IMR-90 (cell line): ENCODE results near the gene USP5.

Source experiments
- BHLHE40 ChIP-seq: fragments of 150-350 bp; IDR thresholded peaks from 2 replicates; pipeline ENCODE4 v1.6.1; 2016; ENCODE audit warnings: mild to moderate bottlenecking, low read depth, low read length
- CTCF ChIP-seq: conservative IDR thresholded peaks from 2 replicates; pipeline ENCODE4 v1.5.1; 2012; ENCODE audit warnings: mild to moderate bottlenecking, low read depth, low read length, improper control_type of control experiment
- POLR2A ChIP-seq: IDR thresholded peaks from 2 replicates; pipeline ENCODE4 v1.6.1; 2012; ENCODE audit warnings: mild to moderate bottlenecking, low read depth, low read length

GRCh38 chr12:6830999-6831398 is 21.0 kb upstream of the USP5 start:
- TF ChIP-seq CTCF (no peak), BHLHE40 (no peak), POLR2A (no peak)
